Osteoblast (primary cell): ENCODE data around the gene CISD3. TPM values are rescaled to one million over a fixed set of nuclear protein-coding genes. Genes with fewer than 3 reads are reported as not detected.

Source experiments
- DNase-seq: peaks from one replicate; pipeline ENCODE4 v3.0.0; 2011; ENCODE audit warnings: low spot score, mixed read lengths; ENCODE audit not compliant: insufficient read length; ENCODE audit errors: missing footprints
- H2AFZ ChIP-seq: 2 replicates; pipeline ENCODE4 v1.6.0; 2011; ENCODE audit warnings: mild to moderate bottlenecking, low read length
- H3K27ac ChIP-seq: 2 replicates; pipeline ENCODE4 v1.5.1; 2011; ENCODE audit warnings: mild to moderate bottlenecking, low read depth, low read length, moderate library complexity
- H3K27me3 ChIP-seq: 2 replicates; pipeline ENCODE4 v1.6.0; 2012; ENCODE audit warnings: mild to moderate bottlenecking, control low read depth, inconsistent platforms, low read length, moderate library complexity; ENCODE audit not compliant: insufficient read depth
- H3K36me3 ChIP-seq: 2 replicates; pipeline ENCODE4 v1.5.1; 2011; ENCODE audit warnings: mild to moderate bottlenecking, low read length, control low read depth, moderate library complexity; ENCODE audit not compliant: insufficient read depth
- H3K4me1 ChIP-seq: 2 replicates; pipeline ENCODE4 v1.5.1; 2011; ENCODE audit warnings: mild to moderate bottlenecking, low read length, control low read depth, moderate library complexity; ENCODE audit not compliant: insufficient read depth
- H3K4me2 ChIP-seq: 2 replicates; pipeline ENCODE4 v1.6.0; 2011; ENCODE audit warnings: mild to moderate bottlenecking, low read length; ENCODE audit not compliant: insufficient read depth
- H3K4me3 ChIP-seq: fragments of 200-600 bp; sonication (generic); 3 replicates; pipeline ENCODE4 v1.5.1; 2012; ENCODE audit warnings: mild to moderate bottlenecking, low read length, inconsistent platforms; ENCODE audit not compliant: insufficient read depth
- H3K79me2 ChIP-seq: 2 replicates; pipeline ENCODE4 v1.6.0; 2012; ENCODE audit warnings: mild to moderate bottlenecking, low read length, control low read depth, inconsistent platforms; ENCODE audit not compliant: insufficient read depth
- H3K9me3 ChIP-seq: 2 replicates; pipeline ENCODE4 v1.5.1; 2011; ENCODE audit warnings: low read depth, low read length, control low read depth
- H4K20me1 ChIP-seq: 2 replicates; pipeline ENCODE4 v1.6.0; 2012; ENCODE audit warnings: mild to moderate bottlenecking, low read length, control low read depth; ENCODE audit not compliant: insufficient read depth
- CTCF ChIP-seq: IDR thresholded peaks from 2 replicates; pipeline ENCODE4 v1.5.1; 2011; ENCODE audit warnings: mild to moderate bottlenecking, low read depth, low read length, moderate library complexity; ENCODE audit errors: extremely low read depth
- total RNA-seq: library from RNA; depleted of rRNA; stranded (reverse); fragments of >200 nt; gene quantifications from 2 replicates; pipeline ENCODE4 v1.2.3, GENCODE V29; 2012

CISD3 gene
- total RNA-seq, 1 donor = 3.6 TPM

- Histone ChIP-seq H3K36me3 (peaks cover 18% of the 10 kb centered on the region), H3K4me3 (peak overlapping the region; percentile 99), H3K27me3 (no peaks in the 10 kb centered on the region), H3K4me2 (peak overlapping the region; percentile 89), H2AFZ (peak overlapping the region; percentile 69), H3K9me3 (no peaks in the 10 kb centered on the region), H3K27ac (no peak overlapping the region), H3K79me2 (peaks cover 50% of the 10 kb centered on the region), H3K4me1 (peaks cover 39% of the 10 kb centered on the region), H4K20me1 (peaks cover 13% of the 10 kb centered on the region)
- no peak for TF ChIP-seq CTCF
- DNase-seq = peak; percentile 78
Observed at GRCh38 chr17:38751144-38751807, 21.1 kb downstream of the CISD3 start.

DNA sequence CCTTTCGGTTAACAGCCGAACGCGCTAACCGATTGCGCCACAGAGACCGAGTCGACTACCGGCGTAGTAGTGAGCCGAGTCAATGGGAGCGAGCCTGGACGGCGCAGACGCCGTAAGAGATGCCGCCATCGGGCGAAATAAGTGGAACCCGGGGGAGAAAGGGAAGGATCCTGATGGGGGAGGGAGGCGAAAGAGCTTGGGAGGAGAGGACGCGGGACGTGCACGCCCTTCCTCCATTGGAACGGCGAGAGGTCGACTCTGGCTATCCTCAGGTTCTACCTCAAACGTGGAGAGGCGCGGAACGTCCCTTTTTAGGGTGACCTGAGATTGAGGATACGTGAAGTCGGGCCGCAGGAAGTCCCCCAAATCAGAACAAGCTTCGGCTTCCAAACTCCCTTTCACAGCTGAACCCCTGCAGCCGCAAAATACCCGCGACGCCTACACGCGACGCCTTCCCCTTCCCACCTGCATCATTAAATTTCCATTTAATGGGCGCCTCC lies 21.7 kb downstream of the CISD3 start:
- Histone ChIP-seq H3K36me3 (peaks cover 23% of the 10 kb centered on the region), H3K27me3 (no peaks in the 10 kb centered on the region), H3K27ac (peak overlapping the region; percentile 90), H3K4me2 (peak overlapping the region; percentile 89), H2AFZ (peak overlapping the region; percentile 97), H3K79me2 (peaks cover 45% of the 10 kb centered on the region), H4K20me1 (peaks cover 7% of the 10 kb centered on the region), H3K4me1 (peaks cover 34% of the 10 kb centered on the region), H3K9me3 (no peaks in the 10 kb centered on the region), H3K4me3 (peak overlapping the region; percentile 99)
- peak; percentile 96 for DNase-seq
- no peak for TF ChIP-seq CTCF

DNA sequence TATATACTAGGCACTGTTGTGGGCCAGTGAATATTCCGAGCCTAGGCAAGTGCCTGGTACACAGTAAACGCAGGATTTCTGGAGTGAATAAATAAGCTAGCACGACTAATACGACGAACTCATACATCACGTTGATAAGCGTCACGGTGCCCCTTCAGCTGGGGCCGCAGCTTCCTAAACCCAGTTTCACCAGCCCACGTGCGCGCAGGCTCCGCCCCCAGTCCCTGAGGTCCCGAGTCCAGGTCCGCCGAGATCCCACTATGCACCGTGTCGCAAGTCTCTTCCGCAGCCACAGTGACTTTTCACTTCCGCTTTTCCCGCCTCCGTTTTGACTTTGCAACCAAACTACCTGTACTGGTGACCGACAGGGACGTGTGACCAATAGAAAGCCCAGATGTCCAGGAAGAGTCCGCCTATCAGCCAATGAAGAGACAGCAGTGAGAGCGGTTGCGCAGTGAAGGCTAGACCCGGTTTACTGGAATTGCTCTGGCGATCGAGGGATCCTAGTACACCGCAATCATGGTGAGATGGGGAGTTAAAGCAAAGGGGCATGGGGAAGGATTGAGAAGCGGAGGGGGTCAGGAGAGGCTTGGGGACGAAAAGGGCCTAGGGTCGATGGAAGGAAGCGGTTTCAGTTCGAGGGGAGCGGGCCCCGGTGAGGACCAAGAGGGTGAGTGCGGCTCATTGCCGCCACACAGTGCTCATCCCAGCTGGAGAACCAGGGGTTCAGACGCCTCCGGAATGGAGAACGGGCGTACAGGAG lies 22.3 kb downstream of the CISD3 start, which contains the start of gene PSMB3:
Gene PSMB3 (plus strand): TSS at position 434 of the 763 bp plus-strand sequence. CDS start 86 bp downstream, at position 520.
- Histone ChIP-seq H3K9me3 (no peaks in the 10 kb centered on the region), H3K4me3 (peak within 1 kb of the TSS; percentile 99), H4K20me1 (peaks cover 5% of the 10 kb centered on the region), H3K4me1 (peaks cover 34% of the 10 kb centered on the region), H3K27me3 (no peaks in the 10 kb centered on the region), H3K4me2 (peak within 1 kb of the TSS; percentile 89), H3K27ac (peak within 1 kb of the TSS; percentile 90), H3K36me3 (peaks cover 30% of the 10 kb centered on the region), H3K79me2 (peaks cover 39% of the 10 kb centered on the region), H2AFZ (peak within 1 kb of the TSS; percentile 98)
- TF ChIP-seq CTCF = no peak
- peak; percentile 99 for DNase-seq

DNA sequence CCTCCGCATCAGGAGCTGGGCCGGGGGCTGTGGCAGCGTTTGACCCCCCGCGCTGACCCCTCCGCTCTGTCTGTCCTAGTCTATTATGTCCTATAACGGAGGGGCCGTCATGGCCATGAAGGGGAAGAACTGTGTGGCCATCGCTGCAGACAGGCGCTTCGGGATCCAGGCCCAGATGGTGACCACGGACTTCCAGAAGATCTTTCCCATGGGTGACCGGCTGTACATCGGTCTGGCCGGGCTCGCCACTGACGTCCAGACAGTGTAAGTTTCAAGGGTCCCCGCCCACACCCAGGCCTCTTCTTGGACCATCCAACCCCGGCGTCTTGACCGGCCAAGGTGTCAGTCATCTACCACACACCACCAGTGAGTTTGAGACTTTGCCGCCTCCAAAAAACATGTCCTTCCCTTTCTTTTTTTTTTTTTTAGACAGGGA lies 22.9 kb downstream of the CISD3 start:
- Histone ChIP-seq H3K4me2 (peak overlapping the region; percentile 89), H3K79me2 (peaks cover 36% of the 10 kb centered on the region)
- no peak for DNase-seq

More for the DNA sequence above, 22.9 kb downstream of the CISD3 start:
- Histone ChIP-seq H3K27ac (peak overlapping the region; percentile 90), H3K36me3 (peaks cover 36% of the 10 kb centered on the region), H3K4me1 (peaks cover 34% of the 10 kb centered on the region), H4K20me1 (peaks cover 5% of the 10 kb centered on the region), H3K4me3 (peak overlapping the region; percentile 99), H3K27me3 (no peaks in the 10 kb centered on the region), H2AFZ (peak overlapping the region; percentile 98), H3K9me3 (no peaks in the 10 kb centered on the region)
- no peak for TF ChIP-seq CTCF
